HepG2 (cell line): ENCODE data around the gene ARSH. TPM values are rescaled to one million over a fixed set of nuclear protein-coding genes. Genes with fewer than 3 reads are reported as not detected.

Source experiments
- ATAC-seq: fragments of 200-7000 bp; cut with Tn5 transposase; 3 replicates; pipeline ENCODE4 v1.9.1; 2020; ENCODE audit warnings: mild to moderate bottlenecking, moderate library complexity
- BruUV-seq: library from RNA; stranded (reverse); fragments of 400-500 nt; replicated peaks from 2 replicates; lab custom pipeline; 2021; lab: Mats Ljungman, UMichigan
- CTCF ChIA-PET: fragments of 300-600 bp; formaldehyde crosslinking; extraction: SDS; loops from one replicate; lab custom pipeline; 2021; ENCODE audit warnings: low total read pairs, inconsistent platforms, low intra/inter-chr PET ratio; lab: Yijun Ruan, JAX
- POLR2A ChIA-PET: fragments of 350-600 bp; sonication (Branson Sonifier 250); formaldehyde crosslinking; loops from one replicate; lab custom pipeline; 2020; ENCODE audit warnings: antibody characterized with exemption, inconsistent platforms; lab: Yijun Ruan, JAX
- DNase-seq: peaks from one replicate; pipeline ENCODE4 v3.0.0-alpha.2; 2015; ENCODE audit warnings: low spot score
- FAIRE-seq: peaks from 3 replicates; lab custom pipeline; 2011; peaks lifted over from hg19 to GRCh38; lab: Jason Lieb, UNC
- H2AFZ ChIP-seq: one replicate; pipeline ENCODE4 v1.6.1; 2011; ENCODE audit warnings: low read length, inconsistent platforms
- H3K27ac ChIP-seq: fragments of 300-600 bp; 3 replicates; pipeline ENCODE4 v1.8.0; 2011; ENCODE audit warnings: mixed run types, mild to moderate bottlenecking, mixed read lengths, low read length, inconsistent platforms; ENCODE audit not compliant: insufficient read depth; ENCODE audit errors: extremely low read length
- H3K27me3 ChIP-seq, 2 experiments: fragments of 200-600 bp in 1 of 2; 2 replicates in 1 of 2; 3 replicates in 1 of 2; pipeline versions ENCODE4 v1.6.0 to v1.8.0; 2011; ENCODE audit warnings: low read length in 2 of 2, mild to moderate bottlenecking in 2 of 2, moderate library complexity in 2 of 2, inconsistent platforms in 1 of 2; ENCODE audit not compliant: insufficient read depth in 2 of 2, control insufficient read depth in 1 of 2
- H3K36me3 ChIP-seq, 2 experiments: fragments of 200-600 bp in 1 of 2; replicated peaks in 1 of 2; 2 replicates in 1 of 2; 3 replicates in 1 of 2; pipeline versions ENCODE4 v1.5.1 to v1.8.0; 2011; ENCODE audit warnings: low read length in 2 of 2, inconsistent platforms in 1 of 2; ENCODE audit not compliant: insufficient read depth in 2 of 2, control insufficient read depth in 1 of 2
- H3K4me1 ChIP-seq: 2 replicates; pipeline ENCODE4 v1.5.1; 2012; ENCODE audit warnings: low read length, inconsistent platforms; ENCODE audit not compliant: insufficient read depth
- H3K4me2 ChIP-seq: 2 replicates; pipeline ENCODE4 v1.6.0; 2011; ENCODE audit warnings: low read depth, low read length, inconsistent platforms
- H3K4me3 ChIP-seq, 3 experiments: fragments of 200-600 bp in 1 of 3; sonication (generic), shearing (Covaris generic) in 1 of 3; replicated peaks in 1 of 3; 2 replicates each; pipeline ENCODE4 v1.5.1; 2011 to 2016; ENCODE audit warnings: low read length in 3 of 3, inconsistent platforms in 2 of 3, low read depth in 2 of 3, mild to moderate bottlenecking in 2 of 3, control low read depth in 1 of 3, mixed read lengths in 1 of 3; ENCODE audit not compliant: insufficient read depth in 1 of 3
- H3K79me2 ChIP-seq: one replicate; pipeline ENCODE4 v1.6.1; 2011; ENCODE audit warnings: low read length, inconsistent platforms; ENCODE audit not compliant: insufficient read depth
- H3K9ac ChIP-seq: 2 replicates; pipeline ENCODE4 v1.6.0; 2011; ENCODE audit warnings: mild to moderate bottlenecking, low read depth, low read length, inconsistent platforms; ENCODE audit not compliant: insufficient read depth
- H3K9me3 ChIP-seq: 2 replicates; pipeline ENCODE4 v1.5.1; 2012; ENCODE audit warnings: mild to moderate bottlenecking, low read length
- H4K20me1 ChIP-seq: 2 replicates; pipeline ENCODE4 v1.6.0; 2011; ENCODE audit warnings: inconsistent platforms, mild to moderate bottlenecking, low read length, moderate library complexity; ENCODE audit not compliant: insufficient read depth
- FOXC1 ChIP-seq: sonication (generic); formaldehyde crosslinking; IDR thresholded peaks from 2 replicates; pipeline ENCODE4 v1.8.0; 2022; ENCODE audit warnings: mild to moderate bottlenecking, missing genetic modification reagents, borderline replicate concordance
- KLF11 ChIP-seq: IDR thresholded peaks from 2 replicates; pipeline ENCODE4 v1.6.1; 2016; ENCODE audit warnings: missing compliant biosample characterization
- MEIS1 ChIP-seq: sonication (generic); formaldehyde crosslinking; IDR thresholded peaks from 2 replicates; pipeline ENCODE4 v1.9.0; 2021; ENCODE audit warnings: mild to moderate bottlenecking, missing genetic modification reagents, moderate library complexity, borderline replicate concordance
- NFATC3 ChIP-seq: sonication (generic); formaldehyde crosslinking; IDR thresholded peaks from 2 replicates; pipeline ENCODE4 v1.5.1; 2020; ENCODE audit warnings: mild to moderate bottlenecking, missing genetic modification reagents
- SP140L ChIP-seq: sonication (generic); formaldehyde crosslinking; IDR thresholded peaks from 2 replicates; pipeline ENCODE4 v1.4.0; 2020; ENCODE audit warnings: missing genetic modification reagents, borderline replicate concordance
- SP2 ChIP-seq: sonication (generic); formaldehyde crosslinking; IDR thresholded peaks from 2 replicates; pipeline ENCODE4 v1.5.1; 2020; ENCODE audit warnings: mild to moderate bottlenecking, missing genetic modification reagents
- TP53 ChIP-seq: sonication (generic); formaldehyde crosslinking; conservative IDR thresholded peaks from 2 replicates; pipeline ENCODE4 v1.4.0; 2020; ENCODE audit warnings: missing genetic modification reagents
- ZNF274 ChIP-seq: sonication (generic); formaldehyde crosslinking; IDR thresholded peaks from 2 replicates; pipeline ENCODE4 v1.5.1; 2020; ENCODE audit warnings: mild to moderate bottlenecking, missing genetic modification reagents
- ZNF337 ChIP-seq: sonication (generic); formaldehyde crosslinking; IDR thresholded peaks from 2 replicates; pipeline ENCODE4 v1.5.1; 2020; ENCODE audit warnings: missing genetic modification reagents, low read depth, mild to moderate bottlenecking, borderline replicate concordance
- ZNF451 ChIP-seq: sonication (generic); formaldehyde crosslinking; IDR thresholded peaks from 2 replicates; pipeline ENCODE4 v1.5.0; 2020; ENCODE audit warnings: mild to moderate bottlenecking, missing genetic modification reagents
- ZNF746 ChIP-seq: sonication (generic); formaldehyde crosslinking; IDR thresholded peaks from 2 replicates; pipeline ENCODE4 v1.8.0; 2022; ENCODE audit warnings: mild to moderate bottlenecking, missing genetic modification reagents
- ZNF782 ChIP-seq: sonication (generic); formaldehyde crosslinking; IDR thresholded peaks from 2 replicates; pipeline ENCODE4 v1.4.0; 2020; ENCODE audit warnings: missing genetic modification reagents, mild to moderate bottlenecking, borderline replicate concordance
- ZSCAN22 ChIP-seq: sonication (generic); formaldehyde crosslinking; IDR thresholded peaks from 2 replicates; pipeline ENCODE4 v1.4.0; 2020; ENCODE audit warnings: mild to moderate bottlenecking, missing genetic modification reagents
- WGBS: methylation state at CpG from one replicate; pipeline ENCODE4 v1.1.6; 2017; ENCODE audit warnings: low lambda C conversion rate; 5-methylcytosine and 5-hydroxymethylcytosine counted together
- in situ Hi-C: cut with HindIII; loops from 2 replicates; pipeline ENCODE4 v1.10.0; 2017; ENCODE audit warnings: low pct_unique_long_range_greater_than_20kb; ENCODE audit not compliant: extremely low pct_ligation_motif_present
- intact Hi-C: fragments of 100-400 bp; cut with micrococcal nuclease; formaldehyde crosslinking; loops from one replicate; pipeline ENCODE4 v1.10.0; 2022; ENCODE audit not compliant: unreplicated experiment
- polyA plus RNA-seq, 8 experiments: library from polyadenylated mRNA; depleted of rRNA in 3 of 8; stranded (reverse) in 7 of 8; unstranded in 1 of 8; fragments of >200 nt; fragmentation: Illumina TruSeq in 4 of 8; extraction: Trizol in 4 of 8; gene quantifications; 2 replicates each; pipeline versions ENCODE4 v1.2.1 to v1.2.3, GENCODE V29; 2011 to 2016; ENCODE audit warnings: low read depth in 4 of 8, missing spikeins in 1 of 8, mixed read lengths in 1 of 8; ENCODE audit not compliant: insufficient read depth in 1 of 8
- total RNA-seq, 5 experiments: library from RNA; depleted of rRNA; stranded (reverse); fragments of >200 nt; fragmentation: Illumina TruSeq; extraction: Trizol; gene quantifications; 2 replicates each; pipeline ENCODE4 v1.2.3, GENCODE V29; 2016; ENCODE audit warnings: low read depth in 1 of 5
- TF ChIP-seq, protein P1 (sequence below): sonication (generic); formaldehyde crosslinking; IDR thresholded peaks from 2 replicates; pipeline ENCODE4 v1.4.0; 2020; ENCODE audit warnings: mild to moderate bottlenecking, missing genetic modification reagents

Gene ARSH
- total and polyA plus RNA-seq, 2 of the 13 experiments (the other 11 are each of a cell fraction or from before 2014, with no cell fraction given) = not detected

- Histone ChIP-seq H3K79me2 (no peaks in the 10 kb centered on the region), H3K9me3 (no peaks in the 10 kb centered on the region), H4K20me1 (no peaks in the 10 kb centered on the region), H3K36me3 (no peaks in the 10 kb centered on the region), H3K4me1 (no peaks in the 10 kb centered on the region), H3K4me2 (no peak overlapping the region), H3K27ac (no peak overlapping the region), H3K9ac (no peak overlapping the region), H3K4me3 (no peak overlapping the region), H2AFZ (no peak overlapping the region), H3K27me3 (no peaks in the 10 kb centered on the region)
- no peak for TF ChIP-seq ZNF746 (CRISPR knock-in tag)
- TF ChIP-seq, protein P1, sequence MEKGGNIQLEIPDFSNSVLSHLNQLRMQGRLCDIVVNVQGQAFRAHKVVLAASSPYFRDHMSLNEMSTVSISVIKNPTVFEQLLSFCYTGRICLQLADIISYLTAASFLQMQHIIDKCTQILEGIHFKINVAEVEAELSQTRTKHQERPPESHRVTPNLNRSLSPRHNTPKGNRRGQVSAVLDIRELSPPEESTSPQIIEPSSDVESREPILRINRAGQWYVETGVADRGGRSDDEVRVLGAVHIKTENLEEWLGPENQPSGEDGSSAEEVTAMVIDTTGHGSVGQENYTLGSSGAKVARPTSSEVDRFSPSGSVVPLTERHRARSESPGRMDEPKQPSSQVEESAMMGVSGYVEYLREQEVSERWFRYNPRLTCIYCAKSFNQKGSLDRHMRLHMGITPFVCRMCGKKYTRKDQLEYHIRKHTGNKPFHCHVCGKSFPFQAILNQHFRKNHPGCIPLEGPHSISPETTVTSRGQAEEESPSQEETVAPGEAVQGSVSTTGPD (CRISPR knock-in tag) = no peak
- TF ChIP-seq ZNF274 (CRISPR knock-in tag) = no peak
- no peak for TF ChIP-seq KLF11 (CRISPR knock-in tag)
- no peak for TF ChIP-seq MEIS1 (CRISPR knock-in tag)
- no peak for TF ChIP-seq ZNF782 (CRISPR knock-in tag)
- no peak for TF ChIP-seq ZSCAN22 (CRISPR knock-in tag)
- no peak for TF ChIP-seq SP2 (CRISPR knock-in tag)
- no peak for TF ChIP-seq SP140L (CRISPR knock-in tag)
- TF ChIP-seq TP53 = no peak
- TF ChIP-seq NFATC3 (CRISPR knock-in tag) = no peak
- no peak for TF ChIP-seq ZNF337 (CRISPR knock-in tag)
- no peak for TF ChIP-seq FOXC1 (CRISPR knock-in tag)
- no peak for TF ChIP-seq ZNF451 (CRISPR knock-in tag)
- POLR2A ChIA-PET = no interaction called here
- FAIRE-seq (no peak), ATAC-seq (no peak), DNase-seq (no peak)
- CTCF ChIA-PET = no interaction called here
- in situ Hi-C loops = no loop called here
- intact Hi-C loops = no loop called here
- BruUV-seq = no TSS peak
- 0% methylated on average over 1 of the region's 1 CpG for WGBS
Measured at GRCh38 chrX:3075959-3076358, 69.6 kb downstream of the ARSH start.
